Left ventricle myocardium inferior (tissue), 1 donor: ENCODE measurements around the gene GPR55. TPM values are rescaled to one million over a fixed set of nuclear protein-coding genes. Genes with fewer than 3 reads are reported as not detected.

Experiments
- DNase-seq: peaks from one replicate; pipeline ENCODE4 v3.0.0-alpha.2; 2020
- H3K27ac ChIP-seq: fragments of 200-600 bp; replicated peaks from 2 replicates; pipeline ENCODE4 v1.8.0; 2021
- H3K27me3 ChIP-seq: fragments of 200-600 bp; 2 replicates; pipeline ENCODE4 v1.8.0; 2021; ENCODE audit warnings: low read depth
- H3K36me3 ChIP-seq: fragments of 200-600 bp; 2 replicates; pipeline ENCODE4 v1.8.0; 2021
- H3K4me1 ChIP-seq: fragments of 200-600 bp; 2 replicates; pipeline ENCODE4 v1.8.0; 2021
- H3K4me3 ChIP-seq: fragments of 200-600 bp; 2 replicates; pipeline ENCODE4 v1.8.0; 2021; ENCODE audit warnings: mild to moderate bottlenecking, moderate library complexity
- H3K9me3 ChIP-seq: fragments of 200-600 bp; replicated peaks from 2 replicates; pipeline ENCODE4 v1.8.0; 2021
- CTCF ChIP-seq: fragments of 200-600 bp; IDR thresholded peaks from 2 replicates; pipeline ENCODE4 v1.8.0; 2021; ENCODE audit warnings: antibody characterized with exemption, mild to moderate bottlenecking, borderline replicate concordance
- intact Hi-C: fragments of 100-400 bp; cut with micrococcal nuclease; formaldehyde crosslinking; loops from one replicate; pipeline ENCODE4 v1.11.0; 2022
- total RNA-seq: library from RNA; stranded (reverse); fragmentation: NEBNext Ultra II Directional; extraction: Animal tissue kit (Norgen Biotek cat#: 25700); gene quantifications from one replicate; pipeline ENCODE4 v1.2.1, GENCODE V29; 2021
- donor health status: DM: no; HTN: yes; CAD: no; lungs with severe emphysema.

The GPR55 gene
- total RNA-seq, 1 donor from 2014 or later: not detected

DNA sequence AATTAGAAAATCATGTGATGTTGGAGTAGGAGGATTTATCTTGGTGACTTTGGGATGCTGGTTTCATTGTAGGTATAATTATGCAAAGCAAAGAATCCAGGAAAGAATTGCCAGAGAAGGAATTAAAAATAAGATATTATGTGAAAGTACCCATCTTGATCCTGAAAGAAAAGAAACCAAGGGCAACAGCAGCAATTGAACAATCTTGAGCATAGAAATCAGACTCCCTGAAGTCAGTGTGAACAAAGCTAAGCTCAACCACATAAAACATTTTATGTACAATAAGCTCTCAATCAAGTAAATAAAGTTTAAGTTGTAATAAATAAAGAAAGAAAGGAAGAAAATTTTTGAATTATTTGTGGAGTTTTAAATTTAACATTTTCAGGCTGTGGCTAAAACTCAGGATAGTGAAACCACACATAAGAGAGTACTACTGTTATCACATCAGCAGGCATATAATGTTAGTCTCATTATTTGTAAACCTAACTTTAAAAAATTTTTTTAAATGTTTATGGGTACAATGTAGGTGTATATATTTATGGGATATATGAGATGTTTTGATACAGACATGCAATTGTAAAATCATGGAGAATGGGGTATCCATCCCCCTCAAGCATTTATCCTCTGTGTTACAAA is 32.8 kb upstream of the GPR55 start:
- Histone ChIP-seq H3K36me3 (no peaks in the 10 kb centered on the region), H3K4me3 (peak overlapping the region; percentile 60), H3K9me3 (peaks cover 6% of the 10 kb centered on the region), H3K27me3 (peaks cover 74% of the 10 kb centered on the region), H3K4me1 (peaks cover 10% of the 10 kb centered on the region), H3K27ac (no peak overlapping the region)
- DNase-seq: no peak
- intact Hi-C loops: no loop called here
- TF ChIP-seq CTCF: no peak

DNA sequence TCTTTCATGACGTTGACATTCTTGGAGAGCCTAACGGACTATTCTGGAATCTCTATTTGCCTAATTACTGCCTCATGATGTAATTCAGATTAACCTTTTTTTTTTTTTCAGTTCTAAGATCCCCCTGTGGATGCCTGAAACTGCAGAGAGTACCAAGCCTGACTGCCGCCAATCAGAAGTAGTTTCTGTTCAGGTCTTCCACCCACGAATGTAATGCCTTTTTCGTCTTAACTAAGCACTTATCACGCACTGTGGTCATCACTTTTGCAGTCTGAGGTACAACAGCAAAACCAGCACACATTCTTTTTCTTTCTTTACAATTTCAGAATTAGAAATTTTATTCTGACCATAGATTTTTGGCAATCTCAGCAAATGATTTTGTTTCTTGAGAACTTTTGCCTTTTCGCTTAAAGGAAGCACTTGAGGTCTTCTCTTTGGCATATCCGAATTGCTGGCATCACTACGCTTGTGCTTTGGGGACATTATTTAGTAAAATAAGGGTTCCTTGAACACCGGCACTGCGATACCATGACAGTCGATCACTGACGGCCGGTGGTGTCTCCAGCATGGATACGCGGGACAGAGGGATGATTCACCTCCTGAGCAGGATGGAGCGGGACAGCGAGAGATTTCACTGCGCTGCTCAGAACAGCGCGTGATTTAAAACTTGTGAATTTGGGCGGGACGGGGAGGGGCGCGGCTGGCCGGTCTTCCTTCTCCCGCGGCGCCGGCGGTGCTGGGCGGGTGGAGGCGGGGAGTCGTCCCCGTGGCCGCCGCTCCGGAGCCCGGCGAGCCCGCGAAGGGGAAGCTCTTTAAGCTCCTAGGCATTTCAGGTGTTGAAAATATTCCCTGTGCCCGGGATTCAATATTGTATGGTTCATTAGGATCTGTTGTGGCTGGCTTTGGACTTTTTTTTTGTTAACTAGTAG is 32.0 kb upstream of the GPR55 start:
- TF ChIP-seq CTCF: no peak
- peak; percentile 55 for DNase-seq
- peak overlapping the region; percentile 60 for H3K4me3 ChIP-seq
- H3K9me3 ChIP-seq: peaks cover 6% of the 10 kb centered on the region
- H3K27me3 ChIP-seq: peaks cover 67% of the 10 kb centered on the region
- H3K27ac ChIP-seq: no peak overlapping the region
- intact Hi-C loops: no loop called here
- no peaks in the 10 kb centered on the region for H3K36me3 ChIP-seq
- H3K4me1 ChIP-seq: peaks cover 10% of the 10 kb centered on the region

GRCh38 chr2:230955163-230955737 is 30.2 kb upstream of the GPR55 start:
- H3K36me3 ChIP-seq: no peaks in the 10 kb centered on the region
- H3K4me3 ChIP-seq: no peak overlapping the region
- no peak for DNase-seq
- peaks cover 48% of the 10 kb centered on the region for H3K27me3 ChIP-seq
- TF ChIP-seq CTCF: no peak
- intact Hi-C loops: no loop called here
- peaks cover 10% of the 10 kb centered on the region for H3K4me1 ChIP-seq
- H3K27ac ChIP-seq: no peak overlapping the region
- no peaks in the 10 kb centered on the region for H3K9me3 ChIP-seq

- Histone ChIP-seq H3K9me3 (no peaks in the 10 kb centered on the region), H3K4me1 (peaks cover 10% of the 10 kb centered on the region), H3K36me3 (no peaks in the 10 kb centered on the region), H3K4me3 (no peak overlapping the region), H3K27me3 (peaks cover 43% of the 10 kb centered on the region), H3K27ac (no peak overlapping the region)
- intact Hi-C loops: no loop called here
- TF ChIP-seq CTCF: no peak
- no peak for DNase-seq
Measured at GRCh38 chr2:230954746-230955145, 29.7 kb upstream of the GPR55 start.

- intact Hi-C loops: no loop called here
- Histone ChIP-seq H3K27ac (no peak overlapping the region), H3K4me1 (peaks cover 10% of the 10 kb centered on the region), H3K4me3 (no peak overlapping the region), H3K9me3 (no peaks in the 10 kb centered on the region), H3K36me3 (no peaks in the 10 kb centered on the region), H3K27me3 (peaks cover 34% of the 10 kb centered on the region)
- DNase-seq: no peak
- no peak for TF ChIP-seq CTCF
Measured at GRCh38 chr2:230953845-230954244, 28.8 kb upstream of the GPR55 start.
